ENCODE results near the gene TRIM3.

- TF ChIP-seq GATA3 (IDR thresholded peaks at IDR 0.05; ENCODE audit: low read depth, low read length) (no peak), GATA2 (IDR thresholded peaks at IDR 0.05; ENCODE audit: low read depth, low read length) (no peak)
Observed at GRCh38 chr11:6415797-6416196, 57.9 kb downstream of the TRIM3 start.
